ENCODE results near the gene AFAP1.

- no peak for TF ChIP-seq BHLHE40 (IDR thresholded peaks at IDR 0.05; ENCODE audit: borderline replicate concordance)
- TF ChIP-seq, protein P1, sequence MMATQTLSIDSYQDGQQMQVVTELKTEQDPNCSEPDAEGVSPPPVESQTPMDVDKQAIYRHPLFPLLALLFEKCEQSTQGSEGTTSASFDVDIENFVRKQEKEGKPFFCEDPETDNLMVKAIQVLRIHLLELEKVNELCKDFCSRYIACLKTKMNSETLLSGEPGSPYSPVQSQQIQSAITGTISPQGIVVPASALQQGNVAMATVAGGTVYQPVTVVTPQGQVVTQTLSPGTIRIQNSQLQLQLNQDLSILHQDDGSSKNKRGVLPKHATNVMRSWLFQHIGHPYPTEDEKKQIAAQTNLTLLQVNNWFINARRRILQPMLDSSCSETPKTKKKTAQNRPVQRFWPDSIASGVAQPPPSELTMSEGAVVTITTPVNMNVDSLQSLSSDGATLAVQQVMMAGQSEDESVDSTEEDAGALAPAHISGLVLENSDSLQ (IDR thresholded peaks at IDR 0.05) = no peak
These were observed 99.8 kb downstream of the AFAP1 start for GRCh38 chr4:7839856-7840255.
